GM23338 (cell line): ENCODE data around the gene IL22RA1. TPM values are rescaled to one million over a fixed set of nuclear protein-coding genes. Genes with fewer than 3 reads are reported as not detected.

Source experiments
- ATAC-seq: fragments of 200-7000 bp; cut with Tn5 transposase; 3 replicates; pipeline ENCODE4 v1.9.1; 2020
- DNase-seq: peaks from one replicate; pipeline ENCODE4 v3.0.0-alpha.2; 2015; ENCODE audit warnings: low spot score
- H2AFZ ChIP-seq: fragments of 200-600 bp; sonication (generic); 2 replicates; pipeline ENCODE4 v1.8.0; 2016; ENCODE audit warnings: antibody characterized with exemption, mild to moderate bottlenecking, moderate library complexity
- H3F3A ChIP-seq: fragments of 200-600 bp; sonication (generic); replicated peaks from 2 replicates; pipeline ENCODE4 v1.8.0; 2017; ENCODE audit warnings: antibody characterized with exemption, mixed run types, low read depth
- H3K27ac ChIP-seq: fragments of 200-600 bp; sonication (generic); 2 replicates; pipeline ENCODE4 v1.6.1; 2016; ENCODE audit warnings: low read depth
- H3K27me3 ChIP-seq: fragments of 200-600 bp; sonication (generic); 2 replicates; pipeline ENCODE4 v1.8.0; 2016; ENCODE audit warnings: mild to moderate bottlenecking, mixed run types, moderate library complexity; ENCODE audit not compliant: insufficient read depth
- H3K36me3 ChIP-seq: fragments of 200-600 bp; sonication (generic); 2 replicates; pipeline ENCODE4 v1.8.0; 2016; ENCODE audit warnings: mild to moderate bottlenecking; ENCODE audit not compliant: insufficient read depth
- H3K4me1 ChIP-seq: fragments of 200-600 bp; sonication (generic); 2 replicates; pipeline ENCODE4 v1.8.0; 2016; ENCODE audit warnings: mild to moderate bottlenecking, moderate library complexity; ENCODE audit not compliant: insufficient read depth
- H3K4me2 ChIP-seq: fragments of 200-600 bp; sonication (generic); 2 replicates; pipeline ENCODE4 v1.7.1; 2017; ENCODE audit warnings: mixed run types
- H3K4me3 ChIP-seq: fragments of 200-600 bp; sonication (generic); 2 replicates; pipeline ENCODE4 v1.6.1; 2016; ENCODE audit warnings: mixed run types
- H3K79me2 ChIP-seq: fragments of 200-600 bp; sonication (generic); replicated peaks from 2 replicates; pipeline ENCODE4 v1.8.0; 2017; ENCODE audit warnings: mild to moderate bottlenecking; ENCODE audit not compliant: insufficient read depth
- H3K9me2 ChIP-seq: fragments of 200-600 bp; sonication (generic); 2 replicates; pipeline ENCODE4 v1.8.0; 2017; ENCODE audit not compliant: insufficient read depth
- H4K20me1 ChIP-seq: fragments of 200-600 bp; sonication (generic); replicated peaks from 2 replicates; pipeline ENCODE4 v1.8.0; 2017; ENCODE audit warnings: mild to moderate bottlenecking; ENCODE audit not compliant: insufficient read depth
- H3K27ac Mint-ChIP-seq: 2 replicates; pipeline ENCODE4 v1.8.0; 2020; ENCODE audit warnings: inconsistent platforms, mild to moderate bottlenecking, moderate library complexity, mixed read lengths
- H3K27me3 Mint-ChIP-seq: 3 replicates; pipeline ENCODE4 v1.8.0; 2022; ENCODE audit warnings: low read depth, mild to moderate bottlenecking, moderate library complexity, mixed read lengths, inconsistent platforms; ENCODE audit not compliant: insufficient read depth, poor library complexity
- H3K36me3 Mint-ChIP-seq: 3 replicates; pipeline ENCODE4 v1.8.0; 2021; ENCODE audit warnings: low read depth, mild to moderate bottlenecking, inconsistent platforms, moderate library complexity, mixed read lengths
- H3K4me1 Mint-ChIP-seq: 3 replicates; pipeline ENCODE4 v1.8.0; 2020; ENCODE audit warnings: mild to moderate bottlenecking, inconsistent platforms, mixed read lengths
- H3K4me3 Mint-ChIP-seq: 3 replicates; pipeline ENCODE4 v1.8.0; 2021; ENCODE audit warnings: moderate library complexity, mild to moderate bottlenecking, inconsistent platforms, mixed read lengths
- H3K9me3 Mint-ChIP-seq: 3 replicates; pipeline ENCODE4 v1.8.0; 2020; ENCODE audit warnings: moderate library complexity, mild to moderate bottlenecking, inconsistent platforms, mixed read lengths
- CREB1 ChIP-seq: fragments of 250-450 bp; sonication (Bioruptor Pico); IDR thresholded peaks from 2 replicates; pipeline ENCODE4 v1.5.0; 2020; ENCODE audit warnings: low read depth, mild to moderate bottlenecking, moderate library complexity
- ETS1 ChIP-seq: IDR thresholded peaks from 2 replicates; pipeline ENCODE4 v1.6.1; 2016; ENCODE audit warnings: antibody characterized with exemption
- EZH2 ChIP-seq: fragments of 200-600 bp; sonication (generic); IDR thresholded peaks from one replicate; pipeline ENCODE4 v1.8.0; 2017; ENCODE audit warnings: antibody characterized with exemption, mild to moderate bottlenecking, low read depth; ENCODE audit not compliant: unreplicated experiment
- EZH2phosphoT487 ChIP-seq: fragments of 200-600 bp; sonication (generic); IDR thresholded peaks from one replicate; pipeline ENCODE4 v1.8.1; 2018; ENCODE audit warnings: antibody characterized with exemption; ENCODE audit not compliant: unreplicated experiment
- NANOG ChIP-seq: IDR thresholded peaks from 2 replicates; pipeline ENCODE4 v1.6.1; 2016; ENCODE audit warnings: antibody characterized with exemption, borderline replicate concordance
- POLR2AphosphoS5 ChIP-seq: IDR thresholded peaks from 2 replicates; pipeline ENCODE4 v1.6.1; 2016; ENCODE audit warnings: antibody characterized with exemption, low read depth
- REST ChIP-seq: IDR thresholded peaks from one replicate; pipeline ENCODE4 v1.6.1; 2018; ENCODE audit warnings: antibody characterized with exemption; ENCODE audit not compliant: unreplicated experiment
- STAT1 ChIP-seq: IDR thresholded peaks from one replicate; pipeline ENCODE4 v1.6.1; 2016; ENCODE audit warnings: antibody characterized with exemption; ENCODE audit not compliant: unreplicated experiment
- ZNF331 ChIP-seq: fragments of 250-450 bp; sonication (Bioruptor Pico); IDR thresholded peaks from 2 replicates; pipeline ENCODE4 v1.5.0; 2020; ENCODE audit warnings: low read depth, mild to moderate bottlenecking, moderate library complexity
- polyA plus RNA-seq: library from polyadenylated mRNA; unstranded; fragments of >200 nt; fragmentation: Nextera tagmentation; extraction: Ambion mirVana; gene quantifications from 2 replicates; pipeline ENCODE4 v1.2.1, GENCODE V29; 2016
- total RNA-seq: library from RNA; depleted of rRNA; stranded (reverse); fragments of >200 nt; shearing (Covaris generic); gene quantifications from 2 replicates; pipeline ENCODE4 v1.2.3, GENCODE V29; 2014
- TF ChIP-seq, protein P1 (sequence below), 2 experiments: fragments of 200-600 bp in 1 of 2; sonication (generic) in 1 of 2; conservative IDR thresholded peaks; 2 replicates each; pipeline versions ENCODE4 v1.5.1 to v1.6.1; 2016 to 2017; ENCODE audit warnings: antibody characterized with exemption in 2 of 2, low read depth in 2 of 2, mild to moderate bottlenecking in 2 of 2, moderate library complexity in 1 of 2

IL22RA1 gene
- total and polyA plus RNA-seq, 2 experiments from 2014 or later = 0.11 to 0.28 TPM

- H2AFZ ChIP-seq = no peak overlapping the region
- no peak for TF ChIP-seq STAT1
- H3K27ac ChIP-seq = no peak overlapping the region
- no peak overlapping the region for H3K4me3 Mint-ChIP-seq
- peaks cover 3% of the 10 kb centered on the region; the same call in 1 of the 2 replicates for H3K36me3 ChIP-seq
- no peaks in the 10 kb centered on the region for H3K9me2 ChIP-seq
- no peaks in the 10 kb centered on the region; the same call in 2 of the 3 replicates for H3K9me3 Mint-ChIP-seq
- no peaks in the 10 kb centered on the region for H3K27me3 Mint-ChIP-seq
- H3K27me3 ChIP-seq = no peaks in the 10 kb centered on the region
- H3K4me3 ChIP-seq = no peak overlapping the region
- ATAC-seq (no peak), DNase-seq (no peak)
- peaks cover 23% of the 10 kb centered on the region for H3K36me3 Mint-ChIP-seq
- no peak overlapping the region for H3K27ac Mint-ChIP-seq
- no peaks in the 10 kb centered on the region for H3F3A ChIP-seq
- no peaks in the 10 kb centered on the region; the same call in 1 of the 2 replicates for H4K20me1 ChIP-seq
- no peaks in the 10 kb centered on the region for H3K4me1 Mint-ChIP-seq
- no peaks in the 10 kb centered on the region for H3K4me1 ChIP-seq
- no peaks in the 10 kb centered on the region for H3K79me2 ChIP-seq
- no peak overlapping the region for H3K4me2 ChIP-seq
These were observed 22.6 kb upstream of the IL22RA1 start for GRCh38 chr1:24165500-24165899.

GRCh38 chr1:24164004-24164403 lies 21.1 kb upstream of the IL22RA1 start:
- H3K27ac Mint-ChIP-seq = no peak overlapping the region
- no peak overlapping the region for H2AFZ ChIP-seq
- H3K4me1 ChIP-seq = no peaks in the 10 kb centered on the region
- no peaks in the 10 kb centered on the region for H3K27me3 ChIP-seq
- no peak overlapping the region for H3K4me2 ChIP-seq
- no peaks in the 10 kb centered on the region for H3K79me2 ChIP-seq
- H3K9me3 Mint-ChIP-seq = no peaks in the 10 kb centered on the region; the same call in 2 of the 3 replicates
- no peak for ATAC-seq
- H3K27ac ChIP-seq = no peak overlapping the region
- H3K4me1 Mint-ChIP-seq = no peaks in the 10 kb centered on the region
- H3K36me3 ChIP-seq = peaks cover 3% of the 10 kb centered on the region; the same call in 1 of the 2 replicates
- no peaks in the 10 kb centered on the region for H3F3A ChIP-seq
- H3K36me3 Mint-ChIP-seq = peaks cover 23% of the 10 kb centered on the region
- no peaks in the 10 kb centered on the region for H3K27me3 Mint-ChIP-seq
- DNase-seq = no peak
- no peaks in the 10 kb centered on the region for H3K9me2 ChIP-seq
- H3K4me3 Mint-ChIP-seq = no peak overlapping the region
- no peak overlapping the region for H3K4me3 ChIP-seq
- no peaks in the 10 kb centered on the region; the same call in 1 of the 2 replicates for H4K20me1 ChIP-seq
- TF ChIP-seq EZH2 (no peak), NANOG (no peak), ZNF331 (CRISPR knock-in tag) (no peak), ETS1 (no peak), CREB1 (CRISPR knock-in tag) (no peak), EZH2phosphoT487 (no peak), POLR2AphosphoS5 (no peak), REST (no peak)
- TF ChIP-seq, protein P1, sequence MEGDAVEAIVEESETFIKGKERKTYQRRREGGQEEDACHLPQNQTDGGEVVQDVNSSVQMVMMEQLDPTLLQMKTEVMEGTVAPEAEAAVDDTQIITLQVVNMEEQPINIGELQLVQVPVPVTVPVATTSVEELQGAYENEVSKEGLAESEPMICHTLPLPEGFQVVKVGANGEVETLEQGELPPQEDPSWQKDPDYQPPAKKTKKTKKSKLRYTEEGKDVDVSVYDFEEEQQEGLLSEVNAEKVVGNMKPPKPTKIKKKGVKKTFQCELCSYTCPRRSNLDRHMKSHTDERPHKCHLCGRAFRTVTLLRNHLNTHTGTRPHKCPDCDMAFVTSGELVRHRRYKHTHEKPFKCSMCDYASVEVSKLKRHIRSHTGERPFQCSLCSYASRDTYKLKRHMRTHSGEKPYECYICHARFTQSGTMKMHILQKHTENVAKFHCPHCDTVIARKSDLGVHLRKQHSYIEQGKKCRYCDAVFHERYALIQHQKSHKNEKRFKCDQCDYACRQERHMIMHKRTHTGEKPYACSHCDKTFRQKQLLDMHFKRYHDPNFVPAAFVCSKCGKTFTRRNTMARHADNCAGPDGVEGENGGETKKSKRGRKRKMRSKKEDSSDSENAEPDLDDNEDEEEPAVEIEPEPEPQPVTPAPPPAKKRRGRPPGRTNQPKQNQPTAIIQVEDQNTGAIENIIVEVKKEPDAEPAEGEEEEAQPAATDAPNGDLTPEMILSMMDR (conservative IDR thresholded peaks at IDR 0.05; ENCODE audit: low read depth in 2 of 2) = no peak
